ENCODE measurements around the gene TTC9C. TPM values are rescaled to one million over a fixed set of nuclear protein-coding genes. Genes with fewer than 3 reads are reported as not detected.
A peak's percentile ranks its signal among the peaks of the same experiment; 100 is the strongest.
"Not testable (repeated sequence)": the region's sequence is repeated elsewhere in the genome, so short reads cannot be mapped to it uniquely, and the experiment has no call there.

TTC9C gene
- total and polyA plus RNA-seq, 9 donors: 27.1 to 35.4 (median 29.4) TPM

DNA sequence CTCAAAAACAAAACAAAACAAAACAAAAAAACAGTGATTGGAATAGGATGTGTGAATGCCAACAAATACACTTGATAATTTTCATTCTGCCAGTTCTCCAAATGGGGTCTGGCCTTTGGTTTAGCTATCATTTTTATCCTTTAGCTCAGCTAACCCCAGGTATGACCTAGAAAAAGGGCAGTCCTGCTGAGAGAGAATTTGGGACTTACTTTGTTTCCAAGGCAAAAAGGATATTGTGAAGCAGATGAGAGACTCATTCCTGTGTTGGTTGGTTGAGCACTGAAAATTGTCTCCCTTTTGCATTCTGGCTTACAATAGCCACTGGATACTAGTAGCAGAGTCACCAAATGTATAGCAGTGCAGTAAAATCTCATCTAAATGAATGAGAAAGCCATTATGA, 8.9 kb downstream of the TTC9C start:
- no peak for DNase-seq
- Histone ChIP-seq H3K9me3 (replicated peaks; ENCODE audit: control insufficient read depth, low read depth, low read length) (no peaks in the 10 kb centered on the region), H3K36me3 (ENCODE audit: control insufficient read depth, insufficient read depth, low read length) (peaks cover 50% of the 10 kb centered on the region), H3K4me1 (ENCODE audit: control insufficient read depth, insufficient read depth, low read length) (no peaks in the 10 kb centered on the region), H3K27ac (ENCODE audit: low read length) (no peak overlapping the region), H3K27me3 (ENCODE audit: control insufficient read depth, insufficient read depth, low read length) (no peaks in the 10 kb centered on the region), H3K4me3 (ENCODE audit: low read length) (no peak overlapping the region)

DNA sequence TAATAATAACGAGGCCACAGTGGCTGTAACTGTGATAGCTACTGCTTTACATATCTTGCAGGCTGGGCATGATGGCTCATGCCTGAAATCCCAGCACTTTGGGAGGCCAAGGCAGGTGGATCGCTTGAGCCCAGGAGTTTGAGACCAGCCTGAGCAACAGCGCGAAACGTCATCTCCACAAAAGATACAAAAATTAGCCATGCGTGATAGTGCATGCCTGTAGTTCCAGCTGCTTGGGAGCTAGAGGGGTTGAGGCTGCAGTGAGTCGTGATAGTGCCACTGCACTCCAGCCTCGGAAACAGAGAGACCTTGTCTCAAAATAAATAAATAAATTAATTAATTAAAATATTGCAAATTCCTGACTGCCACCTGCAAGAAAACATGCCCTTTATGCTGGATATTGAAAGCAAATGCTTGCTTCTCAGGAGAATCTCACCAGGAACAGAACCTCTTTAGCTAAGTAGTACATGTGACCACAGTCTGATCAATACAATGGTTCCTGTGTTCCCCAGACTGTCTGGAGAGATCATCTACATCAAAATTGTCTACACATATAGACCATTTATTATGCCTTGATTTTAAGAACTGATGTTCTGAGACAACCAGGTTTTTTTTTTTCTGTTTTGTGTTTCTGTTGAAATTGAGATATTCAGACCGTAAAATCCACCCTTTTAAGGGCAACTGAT, 19.3 kb downstream of the TTC9C start:
- no peaks in the 10 kb centered on the region for H3K27me3 ChIP-seq (ENCODE audit: control insufficient read depth, insufficient read depth, low read length)
- 93% methylated on average over 1 of the region's 9 CpGs for WGBS (ENCODE audit: insufficient coverage)
- no peak overlapping the region for H3K4me3 ChIP-seq (ENCODE audit: low read length)
- peaks cover 22% of the 10 kb centered on the region for H3K36me3 ChIP-seq (ENCODE audit: control insufficient read depth, insufficient read depth, low read length)
- H3K4me1 ChIP-seq (ENCODE audit: control insufficient read depth, insufficient read depth, low read length): peaks cover 2% of the 10 kb centered on the region
- H3K9me3 ChIP-seq (replicated peaks; ENCODE audit: control insufficient read depth, low read depth, low read length): no peaks in the 10 kb centered on the region
- no peak overlapping the region for H3K27ac ChIP-seq (ENCODE audit: low read length)
- DNase-seq: no peak

DNA sequence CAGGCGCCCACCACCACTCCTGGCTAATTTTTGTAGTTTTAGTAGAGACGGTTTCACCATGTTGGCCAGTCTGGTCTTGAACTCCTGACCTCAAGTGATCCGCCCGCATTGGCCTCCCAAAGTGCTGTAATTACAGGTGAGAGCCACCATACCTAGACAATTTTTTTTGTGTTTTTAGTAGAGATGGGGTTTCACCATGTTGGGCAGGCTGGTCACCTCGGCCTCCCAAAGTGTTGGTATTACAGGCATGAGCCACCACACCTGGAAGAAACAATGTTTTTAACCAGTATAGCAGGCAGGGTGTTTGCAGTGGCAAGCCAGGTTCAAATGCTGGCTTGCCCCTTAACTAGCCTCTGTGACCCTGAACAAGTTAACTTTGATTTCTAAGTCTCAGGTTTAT, 21.6 kb downstream of the TTC9C start:
- not testable (repeated sequence) for DNase-seq; H3K27me3 ChIP-seq (ENCODE audit: control insufficient read depth, insufficient read depth, low read length); H3K27ac ChIP-seq (ENCODE audit: low read length); H3K9me3 ChIP-seq (replicated peaks; ENCODE audit: control insufficient read depth, low read depth, low read length); H3K4me3 ChIP-seq (ENCODE audit: low read length)
- no CpG with 5 or more reads among the region's 5 CpGs for WGBS (ENCODE audit: insufficient coverage)
- H3K36me3 ChIP-seq (ENCODE audit: control insufficient read depth, insufficient read depth, low read length): peaks cover 30% of the 10 kb centered on the region
- peaks cover 15% of the 10 kb centered on the region for H3K4me1 ChIP-seq (ENCODE audit: control insufficient read depth, insufficient read depth, low read length)

DNA sequence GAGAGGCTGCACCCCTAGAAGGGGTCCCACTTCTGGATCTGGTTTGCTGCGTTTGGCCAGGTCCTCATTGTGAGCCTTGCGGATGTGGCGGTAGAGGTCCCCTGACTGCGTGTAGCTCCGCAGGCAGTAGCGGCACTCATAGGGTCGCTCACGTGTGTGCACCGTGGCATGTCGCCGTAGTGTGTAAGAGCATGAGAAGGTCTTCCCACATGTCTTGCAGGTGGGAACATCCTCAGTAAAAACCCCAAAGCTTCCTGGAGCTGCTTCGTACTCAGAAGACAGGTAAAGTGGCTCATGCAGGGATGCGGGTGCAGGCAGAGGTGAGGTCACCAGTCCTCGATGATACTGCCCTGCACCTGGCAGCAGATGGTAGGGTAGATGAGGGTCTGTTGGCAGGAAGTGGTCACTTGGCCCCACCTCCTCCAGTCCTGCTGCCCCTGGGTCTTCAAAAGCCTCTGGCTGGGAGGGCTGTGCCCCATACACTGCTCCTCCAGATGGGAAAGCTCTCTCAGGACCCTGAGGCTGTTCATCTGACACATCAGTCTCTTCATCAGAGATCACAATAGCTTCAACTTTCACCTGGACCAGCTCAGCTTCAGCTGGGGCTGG, 24.0 kb downstream of the TTC9C start:
- no peak overlapping the region for H3K27ac ChIP-seq (ENCODE audit: low read length)
- no peaks in the 10 kb centered on the region for H3K27me3 ChIP-seq (ENCODE audit: control insufficient read depth, insufficient read depth, low read length)
- no peak for DNase-seq
- no peak overlapping the region for H3K4me3 ChIP-seq (ENCODE audit: low read length)
- peaks cover 26% of the 10 kb centered on the region for H3K36me3 ChIP-seq (ENCODE audit: control insufficient read depth, insufficient read depth, low read length)
- WGBS (ENCODE audit: insufficient coverage): 93% methylated on average over 11 of the region's 14 CpGs
- H3K4me1 ChIP-seq (ENCODE audit: control insufficient read depth, insufficient read depth, low read length): peaks cover 15% of the 10 kb centered on the region
- H3K9me3 ChIP-seq (replicated peaks; ENCODE audit: control insufficient read depth, low read depth, low read length): no peaks in the 10 kb centered on the region

DNA sequence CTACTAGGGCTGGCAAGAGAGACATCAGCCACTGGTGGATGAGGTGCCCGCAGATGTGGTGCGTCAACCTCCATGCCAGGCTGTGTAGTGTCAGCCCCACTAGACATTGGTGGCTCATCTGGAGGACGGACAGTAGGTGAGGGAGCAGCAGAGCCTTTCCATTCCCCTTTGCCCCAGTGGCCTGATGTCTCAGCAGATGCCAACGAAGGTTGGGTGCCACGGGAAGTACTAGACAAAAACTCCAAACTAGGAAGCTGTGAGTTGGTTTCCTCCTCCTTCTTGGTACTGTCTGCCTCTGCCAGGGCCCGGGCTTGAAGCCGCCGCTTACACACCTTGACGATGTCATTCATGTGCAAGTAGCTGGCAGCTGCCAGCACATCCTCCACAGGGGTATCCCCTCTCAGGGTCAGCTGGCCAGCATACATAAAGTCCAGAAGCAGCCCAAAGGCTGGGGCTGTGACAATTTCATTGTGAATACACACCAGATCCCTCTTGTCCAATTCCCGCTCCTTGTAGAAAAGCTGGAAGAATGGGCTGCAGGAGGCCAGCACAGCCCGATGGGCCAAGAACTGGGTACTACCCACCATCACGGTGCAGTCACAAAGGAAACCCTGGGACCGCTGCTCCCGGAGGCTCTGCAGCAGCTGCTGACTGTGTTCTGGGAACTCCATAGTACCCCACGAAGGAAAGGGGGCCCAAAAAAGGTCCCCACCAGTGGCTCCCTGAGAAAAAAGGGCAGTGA, 24.9 kb downstream of the TTC9C start:
- H3K4me1 ChIP-seq (ENCODE audit: control insufficient read depth, insufficient read depth, low read length): peaks cover 15% of the 10 kb centered on the region
- no peaks in the 10 kb centered on the region for H3K27me3 ChIP-seq (ENCODE audit: control insufficient read depth, insufficient read depth, low read length)
- H3K9me3 ChIP-seq (replicated peaks; ENCODE audit: control insufficient read depth, low read depth, low read length): no peaks in the 10 kb centered on the region
- peak overlapping the region; percentile 96 for H3K27ac ChIP-seq (ENCODE audit: low read length)
- no peak for DNase-seq
- peak overlapping the region; percentile 88 for H3K4me3 ChIP-seq (ENCODE audit: low read length)
- 88% methylated on average over 14 of the region's 15 CpGs for WGBS (ENCODE audit: insufficient coverage)
- H3K36me3 ChIP-seq (ENCODE audit: control insufficient read depth, insufficient read depth, low read length): peaks cover 26% of the 10 kb centered on the region

DNA sequence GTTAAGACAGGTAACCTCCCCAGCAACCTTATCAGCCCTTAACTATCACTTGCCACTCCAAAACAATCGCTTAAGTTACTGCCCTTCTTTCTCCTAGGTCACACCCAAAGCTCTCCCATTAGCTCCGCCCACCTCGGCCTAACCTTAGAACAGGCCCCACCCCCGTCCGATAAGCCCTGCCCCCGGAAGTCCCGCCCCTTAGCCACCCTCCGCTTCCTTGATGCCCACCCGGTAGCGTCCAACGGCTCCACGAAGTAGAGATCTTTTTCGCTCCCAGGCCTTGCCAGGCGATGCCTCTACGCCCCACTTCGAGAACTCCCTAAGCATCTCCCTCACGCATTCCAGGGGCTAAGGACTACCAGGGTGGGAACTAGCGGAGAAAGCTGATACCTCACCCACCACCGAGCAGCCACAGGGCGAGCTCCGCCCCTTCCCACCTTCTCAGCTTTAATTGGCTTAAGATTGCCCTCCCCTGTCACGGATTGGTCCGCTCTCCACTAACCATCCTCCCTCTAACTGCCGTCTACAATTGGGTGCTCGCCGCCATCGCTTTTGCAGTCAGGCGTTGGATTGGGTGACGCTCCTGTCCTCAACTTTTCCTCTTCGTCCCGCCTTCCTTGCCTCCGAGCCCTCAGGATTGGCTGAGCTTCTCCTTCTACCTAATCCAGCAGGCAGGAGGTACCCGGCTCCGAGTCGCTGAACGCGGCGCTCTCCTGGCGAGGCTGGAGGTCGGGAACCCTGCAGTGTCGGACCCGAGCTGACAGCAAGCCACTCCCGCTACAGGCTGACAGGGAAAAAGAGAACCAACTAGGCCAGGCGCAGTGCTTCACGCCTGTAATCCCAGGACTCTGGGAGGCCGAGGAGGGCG, 25.7 kb downstream of the TTC9C start, which contains the start of gene ZBTB3:
Gene ZBTB3 (minus strand): TSS at position 425 of the 868 bp plus-strand sequence. CDS start 496 bp downstream, outside the sequence.
- WGBS (ENCODE audit: insufficient coverage): 0% methylated on average over 45 of the region's 47 CpGs
- Histone ChIP-seq H3K27ac (ENCODE audit: low read length) (peak within 1 kb of the TSS; percentile 96), H3K4me1 (ENCODE audit: control insufficient read depth, insufficient read depth, low read length) (peaks cover 15% of the 10 kb centered on the region), H3K9me3 (replicated peaks; ENCODE audit: control insufficient read depth, low read depth, low read length) (no peaks in the 10 kb centered on the region), H3K4me3 (ENCODE audit: low read length) (peak within 1 kb of the TSS; percentile 88), H3K27me3 (ENCODE audit: control insufficient read depth, insufficient read depth, low read length) (no peaks in the 10 kb centered on the region), H3K36me3 (ENCODE audit: control insufficient read depth, insufficient read depth, low read length) (peaks cover 23% of the 10 kb centered on the region)
- DNase-seq: peak; percentile 100

DNA sequence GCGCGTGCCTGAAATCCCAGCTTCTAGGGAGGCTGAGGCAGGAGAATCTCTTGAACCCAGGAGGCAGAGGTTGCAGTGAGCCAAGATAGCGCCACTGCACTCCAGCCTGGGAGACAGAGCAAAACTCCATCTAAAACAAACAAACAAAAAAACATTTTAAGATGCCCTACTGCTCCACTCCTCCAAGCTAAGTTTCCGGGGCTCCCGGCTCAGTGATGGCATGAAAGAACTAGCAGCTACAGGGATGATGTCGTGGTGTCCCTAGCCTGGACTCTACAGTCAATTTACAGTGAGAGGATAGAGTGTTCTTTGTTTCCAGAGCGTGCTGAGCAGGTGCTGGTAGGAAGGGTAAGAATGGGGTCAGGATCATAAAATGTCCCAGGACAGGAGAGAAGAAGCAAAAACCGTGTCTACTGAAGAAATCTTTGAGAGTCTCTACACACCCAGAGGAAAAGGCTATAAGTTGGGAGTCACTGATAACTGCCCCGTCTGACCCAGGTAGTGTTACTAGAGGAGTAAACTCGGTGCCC, 26.9 kb downstream of the TTC9C start:
- WGBS (ENCODE audit: insufficient coverage): 90% methylated on average over 2 of the region's 10 CpGs
- Histone ChIP-seq H3K36me3 (ENCODE audit: control insufficient read depth, insufficient read depth, low read length) (peaks cover 18% of the 10 kb centered on the region), H3K9me3 (replicated peaks; ENCODE audit: control insufficient read depth, low read depth, low read length) (no peaks in the 10 kb centered on the region), H3K27ac (ENCODE audit: low read length) (no peak overlapping the region), H3K4me1 (ENCODE audit: control insufficient read depth, insufficient read depth, low read length) (peaks cover 15% of the 10 kb centered on the region), H3K27me3 (ENCODE audit: control insufficient read depth, insufficient read depth, low read length) (no peaks in the 10 kb centered on the region), H3K4me3 (ENCODE audit: low read length) (no peak overlapping the region)
- no peak for DNase-seq

DNA sequence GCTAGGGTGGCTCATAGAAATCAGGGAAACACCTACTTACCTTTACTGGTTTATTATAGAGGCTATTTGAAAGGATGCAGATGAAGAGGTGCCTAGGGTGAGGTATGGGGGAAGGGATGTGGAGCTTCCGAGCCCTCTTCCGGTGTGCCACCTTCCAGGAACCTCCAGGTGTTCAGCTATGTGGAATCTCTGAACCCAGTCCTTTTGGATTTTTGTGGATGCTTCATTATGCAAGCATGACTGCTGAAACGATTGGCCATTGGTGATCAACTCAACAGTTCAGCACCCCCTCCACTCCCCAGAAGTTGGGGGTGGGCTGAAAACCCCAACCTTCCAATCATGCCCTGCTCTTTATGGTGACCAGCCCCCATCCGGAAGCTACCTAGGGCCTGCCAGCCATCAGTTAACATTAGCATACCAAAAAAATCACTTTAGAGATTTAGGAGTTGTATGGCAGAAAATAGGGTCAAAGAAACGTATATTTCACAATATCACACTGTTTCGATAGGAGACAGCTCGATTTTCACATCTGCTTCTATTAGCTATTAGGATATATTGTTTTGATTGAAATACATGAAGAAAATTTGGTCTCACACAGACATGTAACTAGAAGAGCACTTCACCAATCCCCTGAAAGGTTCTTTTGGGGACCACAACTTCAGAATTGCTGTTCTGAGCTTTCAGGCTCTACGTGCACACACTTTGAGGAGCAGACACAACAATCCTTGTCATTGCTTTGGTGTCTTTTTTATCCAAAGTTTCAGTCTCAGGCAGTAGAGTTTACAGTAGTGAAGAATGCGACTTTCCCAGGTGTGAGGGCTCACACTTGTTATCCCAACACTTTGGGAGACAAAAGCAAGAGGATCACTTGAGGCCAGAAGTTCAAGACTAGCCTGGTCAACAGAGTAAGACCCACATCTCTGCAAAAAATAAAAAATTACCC, 29.8 kb downstream of the TTC9C start:
- Histone ChIP-seq H3K36me3 (ENCODE audit: control insufficient read depth, insufficient read depth, low read length) (peaks cover 7% of the 10 kb centered on the region), H3K4me3 (ENCODE audit: low read length) (no peak overlapping the region), H3K27ac (ENCODE audit: low read length) (no peak overlapping the region), H3K9me3 (replicated peaks; ENCODE audit: control insufficient read depth, low read depth, low read length) (no peaks in the 10 kb centered on the region), H3K4me1 (ENCODE audit: control insufficient read depth, insufficient read depth, low read length) (peaks cover 24% of the 10 kb centered on the region), H3K27me3 (ENCODE audit: control insufficient read depth, insufficient read depth, low read length) (no peaks in the 10 kb centered on the region)
- DNase-seq: no peak
- 28% methylated on average over 3 of the region's 9 CpGs for WGBS (ENCODE audit: insufficient coverage)

DNA sequence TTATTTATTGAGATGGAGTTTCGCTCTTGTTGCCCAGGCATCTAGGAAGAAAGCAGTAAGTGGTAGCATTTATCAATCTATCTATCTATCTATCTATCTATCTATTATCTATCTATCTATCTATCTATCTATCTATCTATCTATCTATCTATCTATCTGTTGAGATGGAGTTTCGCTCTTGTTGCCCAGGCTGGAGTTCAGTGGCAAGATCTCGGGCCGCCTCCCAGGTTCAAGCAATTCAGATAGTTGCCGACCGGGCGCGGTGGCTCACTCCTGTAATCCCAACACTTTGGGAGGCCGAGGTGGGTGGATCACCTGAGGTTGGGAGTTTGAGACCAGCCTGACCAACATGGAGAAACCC, 32.6 kb downstream of the TTC9C start:
- H3K36me3 ChIP-seq (ENCODE audit: control insufficient read depth, insufficient read depth, low read length): peaks cover 19% of the 10 kb centered on the region
- not testable (repeated sequence) for H3K9me3 ChIP-seq (replicated peaks; ENCODE audit: control insufficient read depth, low read depth, low read length); H3K27me3 ChIP-seq (ENCODE audit: control insufficient read depth, insufficient read depth, low read length); DNase-seq; H3K27ac ChIP-seq (ENCODE audit: low read length)
- peak overlapping the region; percentile 93 for H3K4me3 ChIP-seq (ENCODE audit: low read length)
- H3K4me1 ChIP-seq (ENCODE audit: control insufficient read depth, insufficient read depth, low read length): peaks cover 15% of the 10 kb centered on the region
- no CpG with 5 or more reads among the region's 9 CpGs for WGBS (ENCODE audit: insufficient coverage)
